CD4-positive, alpha-beta T cell treated with Interleukin-10 for 1 hour (primary cell): ENCODE results near the gene KRTAP1-1.
"Not testable (repeated sequence)": the region's sequence is repeated elsewhere in the genome, so short reads cannot be mapped to it uniquely, and the experiment has no call there.

Experiments
- DNase-seq: peaks from one replicate; pipeline ENCODE4 v3.0.0-alpha.2; 2020

KRTAP1-1 gene, protein sequence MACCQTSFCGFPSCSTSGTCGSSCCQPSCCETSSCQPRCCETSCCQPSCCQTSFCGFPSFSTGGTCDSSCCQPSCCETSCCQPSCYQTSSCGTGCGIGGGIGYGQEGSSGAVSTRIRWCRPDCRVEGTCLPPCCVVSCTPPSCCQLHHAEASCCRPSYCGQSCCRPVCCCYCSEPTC

GRCh38 chr17:41040783-41041571 lies at the start of gene KRTAP1-1:
TSS of gene KRTAP1-1 (minus strand) at chr17:41041450. CDS start at chr17:41041397, 53 bp downstream.
- not testable (repeated sequence) for DNase-seq

- not testable (repeated sequence) for DNase-seq
Observed at GRCh38 chr17:41088760-41089352, 47.6 kb upstream of the KRTAP1-1 start.

GRCh38 chr17:41084100-41084856 lies 43.0 kb upstream of the KRTAP1-1 start, which contains the start of gene KRTAP4-7:
TSS of gene KRTAP4-7 (plus strand) at chr17:41084150. CDS start at chr17:41084207, 57 bp downstream.
- DNase-seq: not testable (repeated sequence)

GRCh38 chr17:41083427-41083826 lies 42.2 kb upstream of the KRTAP1-1 start:
- DNase-seq: not testable (repeated sequence)

- DNase-seq: no peak
Observed at GRCh38 chr17:41082626-41083025, 41.4 kb upstream of the KRTAP1-1 start.

DNA sequence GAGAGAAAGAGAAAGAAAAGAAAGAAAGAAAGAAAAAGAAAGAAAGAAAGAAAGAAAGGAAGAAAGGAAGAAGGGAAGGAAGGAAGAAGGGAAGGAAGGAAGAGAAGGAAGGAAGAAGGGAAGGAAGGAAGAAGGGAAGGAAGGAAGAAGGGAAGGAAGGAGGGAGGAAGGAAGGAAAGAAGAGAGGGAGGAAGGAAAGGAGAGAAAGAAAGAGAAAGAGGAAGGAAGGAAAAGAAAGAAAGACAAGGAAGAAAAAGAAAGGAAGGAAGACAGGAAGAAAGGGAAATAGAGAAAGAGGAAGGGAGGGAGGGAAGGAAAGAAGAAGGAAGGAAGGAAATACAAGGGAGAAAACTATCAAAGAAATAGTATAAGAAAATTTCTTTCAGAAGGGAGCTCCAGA lies 35.5 kb upstream of the KRTAP1-1 start:
- no peak for DNase-seq

GRCh38 chr17:41073676-41074075 lies 32.4 kb upstream of the KRTAP1-1 start:
- no peak for DNase-seq

DNA sequence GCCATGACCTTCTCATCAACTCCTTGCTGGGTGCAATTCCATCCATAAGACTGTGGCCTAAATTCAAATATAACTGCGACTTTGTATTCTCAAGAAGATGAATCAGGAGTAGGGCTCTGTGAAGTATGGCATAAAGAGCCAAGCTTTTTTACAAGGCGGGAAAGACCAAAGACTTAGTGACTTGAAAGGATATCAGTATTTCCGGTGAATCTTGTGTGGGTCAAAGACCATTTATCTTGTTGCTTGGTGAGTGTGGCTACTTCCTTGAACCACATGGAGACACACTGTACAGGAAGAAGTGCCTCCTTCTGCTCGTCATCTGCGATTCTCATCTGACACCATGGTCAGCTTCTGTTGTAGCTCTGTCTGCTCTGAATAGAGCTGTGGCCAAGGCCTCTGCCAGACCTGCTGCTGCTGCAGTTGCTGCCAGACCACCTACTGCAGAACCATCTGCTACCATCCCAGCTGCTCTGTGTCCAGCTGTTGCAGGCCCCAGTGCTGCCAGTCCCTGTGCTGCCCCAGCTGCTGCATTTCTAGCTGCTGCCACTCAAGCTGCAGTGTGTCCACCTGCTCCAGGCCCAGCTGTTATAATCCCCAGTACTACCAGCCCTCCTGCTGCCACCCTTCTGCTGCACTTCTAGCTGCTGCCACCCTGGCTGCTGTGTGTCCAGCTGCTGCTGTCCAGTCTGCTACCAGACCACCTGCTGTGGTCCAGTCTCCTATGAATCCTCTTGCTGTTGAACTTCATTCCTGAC lies 30.5 kb upstream of the KRTAP1-1 start:
- no peak for DNase-seq

- DNase-seq: no peak
Observed at GRCh38 chr17:41069031-41069430, 27.8 kb upstream of the KRTAP1-1 start.

GRCh38 chr17:41067281-41067680 lies 26.0 kb upstream of the KRTAP1-1 start:
- no peak for DNase-seq

- DNase-seq: no peak
Observed at GRCh38 chr17:41065829-41066624, 24.8 kb upstream of the KRTAP1-1 start, which contains the start of gene KRTAP2-4. TSS of gene KRTAP2-4 (minus strand) at chr17:41065879. CDS start at chr17:41065845, 34 bp downstream.

- DNase-seq: not testable (repeated sequence)
Observed at GRCh38 chr17:41065016-41065689, 23.9 kb upstream of the KRTAP1-1 start.

GRCh38 chr17:41064301-41064700 lies 23.1 kb upstream of the KRTAP1-1 start:
- no peak for DNase-seq

DNA sequence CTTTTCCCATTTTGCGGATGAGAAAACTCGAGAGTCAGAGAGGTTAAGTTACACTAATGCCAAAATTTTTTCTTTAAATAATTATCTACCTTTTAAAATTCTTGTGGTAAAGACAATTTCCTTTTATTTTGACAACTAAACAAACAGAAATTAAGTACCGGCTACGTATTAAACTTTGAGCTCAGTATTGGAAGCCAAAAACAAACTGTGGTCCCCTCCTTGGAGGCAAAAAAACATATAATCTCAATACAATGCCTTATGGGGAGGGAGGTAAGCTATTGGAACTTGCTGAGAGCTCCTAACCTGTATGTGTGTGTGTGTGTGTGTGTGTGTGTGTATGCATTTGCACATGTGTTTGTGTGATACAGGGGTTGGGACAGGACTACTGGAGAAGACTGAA lies 22.2 kb upstream of the KRTAP1-1 start:
- no peak for DNase-seq

DNA sequence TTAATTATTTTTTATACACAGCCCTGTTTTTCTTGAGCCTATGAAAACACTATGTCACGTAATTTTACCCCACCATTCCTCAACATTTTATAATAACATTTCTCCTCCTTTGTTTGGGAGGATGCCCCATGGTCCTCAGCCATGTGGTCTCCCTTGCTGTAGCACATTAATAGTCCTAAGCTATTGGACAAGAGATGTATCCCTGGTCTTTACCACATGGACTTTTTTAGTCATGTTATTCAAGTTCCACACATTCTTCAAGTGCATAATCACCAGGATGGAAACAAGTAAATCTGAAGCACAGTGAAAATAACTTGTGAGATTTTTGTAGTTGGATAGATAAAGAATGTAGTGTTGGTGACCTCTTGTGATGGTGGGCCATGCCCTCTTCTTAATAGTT lies 20.7 kb upstream of the KRTAP1-1 start:
- no peak for DNase-seq

DNA sequence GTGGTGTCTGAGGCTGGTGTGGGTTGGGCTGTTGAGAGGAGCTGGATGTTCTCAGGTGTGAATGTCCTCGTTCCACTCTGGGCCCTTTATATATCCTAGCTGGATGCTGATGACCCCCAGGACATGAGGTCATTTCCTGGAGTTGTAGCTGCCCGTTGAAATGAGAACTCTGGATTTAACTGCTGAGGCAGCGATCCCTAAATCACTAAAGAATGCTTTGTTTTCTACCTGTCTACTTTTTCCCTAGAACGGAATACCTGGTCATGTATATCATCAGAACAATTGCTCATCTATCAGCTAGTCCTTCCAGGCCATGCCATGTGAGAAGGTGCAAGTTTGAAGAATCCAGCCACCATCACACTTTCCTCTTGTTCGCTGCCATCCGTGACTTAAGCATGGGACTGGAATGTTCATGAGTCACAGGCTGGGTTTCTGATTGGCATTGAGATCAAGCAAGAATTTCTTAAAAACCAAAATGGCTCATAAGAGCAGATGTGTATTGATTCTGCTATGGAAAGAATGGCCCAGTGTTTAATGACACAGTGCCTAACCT lies 18.9 kb upstream of the KRTAP1-1 start, which contains the start of gene KRTAP2-3:
TSS of gene KRTAP2-3 (minus strand) at position 63 of the 553 bp plus-strand sequence. CDS start 64 bp downstream, outside the sequence.
- DNase-seq: no peak

- not testable (repeated sequence) for DNase-seq
Observed at GRCh38 chr17:41059276-41060051, 18.2 kb upstream of the KRTAP1-1 start.

DNA sequence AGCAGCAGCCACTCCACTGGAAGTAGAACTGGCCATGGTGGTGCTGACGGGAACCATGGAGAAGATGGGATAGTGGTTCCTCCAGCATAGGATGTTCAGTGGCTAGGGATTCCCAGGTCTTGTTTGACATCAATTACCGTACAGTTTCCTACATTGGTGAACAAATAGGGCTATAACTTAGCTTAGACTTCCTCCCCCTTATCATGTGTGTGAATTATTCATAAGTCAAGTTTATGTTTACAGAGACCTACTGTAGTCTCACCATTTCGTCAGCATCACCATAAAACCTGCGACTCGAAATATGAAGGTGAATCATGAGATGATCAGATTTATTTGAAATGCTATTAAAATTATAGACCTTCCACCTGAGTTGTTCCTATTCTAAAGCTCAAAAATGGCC lies 17.5 kb upstream of the KRTAP1-1 start:
- DNase-seq: no peak

DNA sequence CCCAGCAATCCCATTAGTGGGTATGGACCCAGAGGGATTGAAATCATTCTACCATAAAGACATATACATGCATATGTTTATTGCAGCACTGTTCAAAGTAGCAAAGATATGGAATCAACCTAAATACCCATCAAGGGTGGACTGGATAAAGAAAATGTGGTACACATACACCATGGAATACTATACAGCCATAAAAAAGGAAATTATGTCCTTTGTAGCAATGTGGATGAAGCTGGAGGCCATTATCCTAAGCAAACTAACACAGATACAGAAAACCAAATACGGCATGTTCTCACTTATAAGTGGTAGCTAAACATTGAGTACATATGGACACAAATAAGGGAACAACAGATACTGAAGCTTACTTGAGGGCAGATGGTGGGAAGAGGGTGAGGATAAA lies 16.3 kb upstream of the KRTAP1-1 start:
- DNase-seq: no peak
